ENCODE data around the gene ZNF774. TPM values are rescaled to one million over a fixed set of nuclear protein-coding genes. Genes with fewer than 3 reads are reported as not detected.

The ZNF774 gene
- total and polyA plus RNA-seq, 2 of the 8 experiments (the other 6 are each of a cell fraction or from before 2014, with no cell fraction given), result 0.82 to 2.6 TPM

DNA sequence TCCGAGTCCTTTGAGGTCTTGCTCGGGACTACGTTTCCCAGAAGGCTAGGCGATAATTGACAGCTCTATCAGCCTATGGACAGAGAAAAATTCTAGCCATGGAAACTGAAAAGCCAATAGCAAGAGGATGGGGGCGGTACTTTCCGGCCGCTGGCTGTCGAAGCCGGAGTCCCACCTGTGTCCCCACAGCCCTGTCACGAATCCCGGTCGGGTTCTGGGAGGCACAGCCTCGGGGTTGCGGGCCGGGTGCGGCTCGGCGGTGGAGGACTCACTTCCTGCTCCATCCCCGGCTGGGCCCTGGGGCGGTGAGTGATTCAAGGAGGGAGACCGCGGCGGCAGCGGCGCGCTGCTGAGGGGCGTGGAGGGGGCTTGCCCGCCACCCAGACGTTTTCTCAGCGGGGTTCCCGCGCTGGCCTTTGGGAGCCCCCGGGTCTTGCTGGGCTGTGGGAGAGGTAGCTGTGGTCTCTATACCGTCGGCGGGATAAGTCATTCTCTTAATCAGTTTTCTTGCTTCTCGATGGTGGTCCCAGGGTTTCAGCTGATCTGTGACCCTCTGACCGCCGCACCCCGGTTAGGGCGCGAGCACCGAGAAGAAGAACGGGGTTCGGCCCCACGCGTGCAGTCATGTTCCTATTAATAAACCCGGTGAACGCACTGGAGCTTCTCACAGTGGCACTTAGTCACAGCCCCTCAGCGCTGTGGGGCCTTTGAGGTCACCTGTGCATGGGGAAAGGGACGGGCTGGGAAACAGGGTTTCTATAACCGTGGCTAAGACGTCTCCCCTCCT is at the start of gene ZNF774 (continued):
- TF ChIP-seq HDAC6 (IDR thresholded peaks at IDR 0.05; ENCODE audit: low read depth, low read length) (no peak), KDM4A (IDR thresholded peaks at IDR 0.05; ENCODE audit: low read depth, low read length, severe bottlenecking) (peak; percentile 92), CBX5 (IDR thresholded peaks at IDR 0.05; ENCODE audit: low read depth, low read length) (no peak), RBBP5 (IDR thresholded peaks at IDR 0.05; ENCODE audit: borderline replicate concordance, low read depth, low read length) (0 out of 2 replicates have a peak, but pooled peaks have one; percentile 36), RXRA (IDR thresholded peaks at IDR 0.05; ENCODE audit: insufficient read depth, low read depth, low read length) (no peak), CBX8 (IDR thresholded peaks at IDR 0.05; ENCODE audit: borderline replicate concordance, low read depth, low read length) (no peak), HDAC2 (IDR thresholded peaks at IDR 0.05; ENCODE audit: borderline replicate concordance in 1 of 2, low read depth in 2 of 2, low read length in 2 of 2) (0 out of 4 replicates have a peak, but pooled peaks of 1 of the 2 experiments have one; percentile 42), EP300 (IDR thresholded peaks at IDR 0.05; ENCODE audit: borderline replicate concordance in 1 of 2, low read depth in 2 of 2, low read length in 2 of 2) (no peak)
- TF ChIP-seq, protein P1, sequence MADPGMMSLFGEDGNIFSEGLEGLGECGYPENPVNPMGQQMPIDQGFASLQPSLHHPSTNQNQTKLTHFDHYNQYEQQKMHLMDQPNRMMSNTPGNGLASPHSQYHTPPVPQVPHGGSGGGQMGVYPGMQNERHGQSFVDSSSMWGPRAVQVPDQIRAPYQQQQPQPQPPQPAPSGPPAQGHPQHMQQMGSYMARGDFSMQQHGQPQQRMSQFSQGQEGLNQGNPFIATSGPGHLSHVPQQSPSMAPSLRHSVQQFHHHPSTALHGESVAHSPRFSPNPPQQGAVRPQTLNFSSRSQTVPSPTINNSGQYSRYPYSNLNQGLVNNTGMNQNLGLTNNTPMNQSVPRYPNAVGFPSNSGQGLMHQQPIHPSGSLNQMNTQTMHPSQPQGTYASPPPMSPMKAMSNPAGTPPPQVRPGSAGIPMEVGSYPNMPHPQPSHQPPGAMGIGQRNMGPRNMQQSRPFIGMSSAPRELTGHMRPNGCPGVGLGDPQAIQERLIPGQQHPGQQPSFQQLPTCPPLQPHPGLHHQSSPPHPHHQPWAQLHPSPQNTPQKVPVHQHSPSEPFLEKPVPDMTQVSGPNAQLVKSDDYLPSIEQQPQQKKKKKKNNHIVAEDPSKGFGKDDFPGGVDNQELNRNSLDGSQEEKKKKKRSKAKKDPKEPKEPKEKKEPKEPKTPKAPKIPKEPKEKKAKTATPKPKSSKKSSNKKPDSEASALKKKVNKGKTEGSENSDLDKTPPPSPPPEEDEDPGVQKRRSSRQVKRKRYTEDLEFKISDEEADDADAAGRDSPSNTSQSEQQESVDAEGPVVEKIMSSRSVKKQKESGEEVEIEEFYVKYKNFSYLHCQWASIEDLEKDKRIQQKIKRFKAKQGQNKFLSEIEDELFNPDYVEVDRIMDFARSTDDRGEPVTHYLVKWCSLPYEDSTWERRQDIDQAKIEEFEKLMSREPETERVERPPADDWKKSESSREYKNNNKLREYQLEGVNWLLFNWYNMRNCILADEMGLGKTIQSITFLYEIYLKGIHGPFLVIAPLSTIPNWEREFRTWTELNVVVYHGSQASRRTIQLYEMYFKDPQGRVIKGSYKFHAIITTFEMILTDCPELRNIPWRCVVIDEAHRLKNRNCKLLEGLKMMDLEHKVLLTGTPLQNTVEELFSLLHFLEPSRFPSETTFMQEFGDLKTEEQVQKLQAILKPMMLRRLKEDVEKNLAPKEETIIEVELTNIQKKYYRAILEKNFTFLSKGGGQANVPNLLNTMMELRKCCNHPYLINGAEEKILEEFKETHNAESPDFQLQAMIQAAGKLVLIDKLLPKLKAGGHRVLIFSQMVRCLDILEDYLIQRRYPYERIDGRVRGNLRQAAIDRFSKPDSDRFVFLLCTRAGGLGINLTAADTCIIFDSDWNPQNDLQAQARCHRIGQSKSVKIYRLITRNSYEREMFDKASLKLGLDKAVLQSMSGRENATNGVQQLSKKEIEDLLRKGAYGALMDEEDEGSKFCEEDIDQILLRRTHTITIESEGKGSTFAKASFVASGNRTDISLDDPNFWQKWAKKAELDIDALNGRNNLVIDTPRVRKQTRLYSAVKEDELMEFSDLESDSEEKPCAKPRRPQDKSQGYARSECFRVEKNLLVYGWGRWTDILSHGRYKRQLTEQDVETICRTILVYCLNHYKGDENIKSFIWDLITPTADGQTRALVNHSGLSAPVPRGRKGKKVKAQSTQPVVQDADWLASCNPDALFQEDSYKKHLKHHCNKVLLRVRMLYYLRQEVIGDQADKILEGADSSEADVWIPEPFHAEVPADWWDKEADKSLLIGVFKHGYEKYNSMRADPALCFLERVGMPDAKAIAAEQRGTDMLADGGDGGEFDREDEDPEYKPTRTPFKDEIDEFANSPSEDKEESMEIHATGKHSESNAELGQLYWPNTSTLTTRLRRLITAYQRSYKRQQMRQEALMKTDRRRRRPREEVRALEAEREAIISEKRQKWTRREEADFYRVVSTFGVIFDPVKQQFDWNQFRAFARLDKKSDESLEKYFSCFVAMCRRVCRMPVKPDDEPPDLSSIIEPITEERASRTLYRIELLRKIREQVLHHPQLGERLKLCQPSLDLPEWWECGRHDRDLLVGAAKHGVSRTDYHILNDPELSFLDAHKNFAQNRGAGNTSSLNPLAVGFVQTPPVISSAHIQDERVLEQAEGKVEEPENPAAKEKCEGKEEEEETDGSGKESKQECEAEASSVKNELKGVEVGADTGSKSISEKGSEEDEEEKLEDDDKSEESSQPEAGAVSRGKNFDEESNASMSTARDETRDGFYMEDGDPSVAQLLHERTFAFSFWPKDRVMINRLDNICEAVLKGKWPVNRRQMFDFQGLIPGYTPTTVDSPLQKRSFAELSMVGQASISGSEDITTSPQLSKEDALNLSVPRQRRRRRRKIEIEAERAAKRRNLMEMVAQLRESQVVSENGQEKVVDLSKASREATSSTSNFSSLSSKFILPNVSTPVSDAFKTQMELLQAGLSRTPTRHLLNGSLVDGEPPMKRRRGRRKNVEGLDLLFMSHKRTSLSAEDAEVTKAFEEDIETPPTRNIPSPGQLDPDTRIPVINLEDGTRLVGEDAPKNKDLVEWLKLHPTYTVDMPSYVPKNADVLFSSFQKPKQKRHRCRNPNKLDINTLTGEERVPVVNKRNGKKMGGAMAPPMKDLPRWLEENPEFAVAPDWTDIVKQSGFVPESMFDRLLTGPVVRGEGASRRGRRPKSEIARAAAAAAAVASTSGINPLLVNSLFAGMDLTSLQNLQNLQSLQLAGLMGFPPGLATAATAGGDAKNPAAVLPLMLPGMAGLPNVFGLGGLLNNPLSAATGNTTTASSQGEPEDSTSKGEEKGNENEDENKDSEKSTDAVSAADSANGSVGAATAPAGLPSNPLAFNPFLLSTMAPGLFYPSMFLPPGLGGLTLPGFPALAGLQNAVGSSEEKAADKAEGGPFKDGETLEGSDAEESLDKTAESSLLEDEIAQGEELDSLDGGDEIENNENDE (IDR thresholded peaks at IDR 0.05; ENCODE audit: insufficient replicate concordance, low read length), result no peak

Data from H1 (cell line).